Activated naive CD8-positive, alpha-beta T cell treated with anti-CD3 and anti-CD28 coated beads, Interleukin-2, amount 50 U/mL, for 16 hours (primary cell): ENCODE measurements around the gene RAPGEF3.
A peak's percentile ranks its signal among the peaks of the same experiment; 100 is the strongest.

Experiments
- DNase-seq: peaks from one replicate; pipeline ENCODE4 v3.0.0-alpha.2; 2020; ENCODE audit warnings: low read depth, low spot score

Gene RAPGEF3

GRCh38 chr12:47755655-47756562 is 2.8 kb downstream of the RAPGEF3 start:
- DNase-seq = no peak

- no peak for DNase-seq
These were observed 3.8 kb downstream of the RAPGEF3 start for GRCh38 chr12:47754881-47755280.

GRCh38 chr12:47754126-47754525 is 4.6 kb downstream of the RAPGEF3 start:
- DNase-seq = no peak

DNA sequence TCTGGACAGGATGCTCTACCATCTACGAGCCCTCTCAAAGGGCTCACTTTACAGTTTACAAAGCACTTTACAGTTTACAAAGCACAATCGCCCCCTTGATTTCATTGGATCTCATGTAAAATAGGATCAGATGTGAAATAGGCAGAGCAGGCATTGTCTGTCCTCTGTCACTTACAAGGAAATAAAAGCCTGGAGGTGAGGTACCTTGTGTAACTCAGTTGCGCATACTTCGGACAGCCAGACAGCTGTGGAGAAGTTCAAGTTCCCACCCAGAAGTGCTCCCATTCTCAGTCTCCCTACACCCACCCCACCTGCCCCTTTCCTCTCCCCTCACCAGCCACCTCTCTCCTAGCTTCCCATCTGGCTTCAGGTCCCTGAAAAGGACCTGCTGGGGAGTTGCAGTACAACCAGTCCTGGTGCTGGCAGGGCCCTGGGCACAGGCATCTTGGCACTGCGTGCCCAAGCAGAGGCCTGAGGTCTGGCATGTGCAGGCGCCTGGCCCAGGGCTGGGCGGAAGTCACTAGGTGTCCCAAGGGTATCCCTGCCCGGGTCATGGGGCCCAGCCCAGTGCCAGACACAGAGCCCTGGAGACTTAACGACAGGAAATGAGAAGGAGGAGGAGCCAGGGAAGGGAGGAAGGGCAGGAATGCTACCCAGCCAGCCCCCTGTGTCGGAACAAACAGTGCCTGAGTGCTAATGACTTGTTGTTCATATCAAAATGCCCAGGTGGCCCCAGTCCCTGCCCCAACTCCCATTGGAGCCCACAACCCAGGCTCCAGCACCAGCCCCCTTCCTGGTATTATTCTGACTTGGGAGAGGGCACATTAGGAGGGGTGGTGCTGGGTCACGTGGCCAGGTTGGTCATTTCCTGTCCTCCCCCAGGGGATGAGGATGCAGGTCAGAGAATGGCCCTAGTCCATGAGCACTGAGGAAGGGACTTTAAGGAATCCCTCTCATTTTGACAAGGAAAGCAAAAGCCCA is 5.4 kb downstream of the RAPGEF3 start:
- no peak for DNase-seq

- DNase-seq = no peak
These were observed 6.1 kb downstream of the RAPGEF3 start for GRCh38 chr12:47752552-47752951.

DNA sequence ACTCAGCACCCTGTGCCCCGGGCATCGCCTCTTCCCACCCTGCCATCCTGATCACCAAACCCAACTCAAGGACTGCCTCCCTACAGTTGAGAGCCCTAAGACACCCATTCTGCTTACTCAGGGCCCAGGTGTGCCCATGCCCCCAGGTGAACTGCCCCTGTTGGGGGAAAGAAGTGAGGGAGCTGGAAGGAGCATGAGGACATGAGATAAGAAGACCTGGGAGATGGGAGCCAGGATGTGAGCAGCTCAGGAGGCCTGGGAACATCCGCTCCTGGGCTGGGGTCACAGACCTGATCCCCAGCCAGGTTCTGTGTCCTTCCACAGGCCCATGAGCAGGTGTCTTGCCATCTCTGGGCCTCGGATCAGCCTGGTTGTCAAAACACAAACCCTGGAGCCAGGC is 6.6 kb downstream of the RAPGEF3 start:
- DNase-seq = no peak

DNA sequence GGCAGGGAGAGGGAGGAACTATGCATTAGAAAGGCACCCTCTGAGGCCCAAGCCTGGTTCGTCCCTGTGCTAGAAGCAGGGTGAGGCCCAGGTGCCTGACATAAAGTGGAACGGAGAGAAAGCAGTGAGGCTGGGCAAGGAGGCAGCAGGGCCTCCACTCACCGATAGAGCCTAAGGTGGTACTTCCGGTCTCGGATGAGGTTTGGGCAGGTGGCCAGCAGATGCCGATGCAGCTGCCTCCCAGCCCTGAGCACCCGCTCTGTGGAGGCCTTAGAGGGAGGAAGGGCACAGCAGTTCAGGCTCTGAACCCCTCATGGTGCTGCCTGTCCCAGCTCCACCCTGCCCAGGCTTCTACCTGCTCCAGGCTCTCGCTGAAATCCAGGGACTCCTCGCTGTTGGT is 7.1 kb downstream of the RAPGEF3 start:
- DNase-seq = no peak

DNA sequence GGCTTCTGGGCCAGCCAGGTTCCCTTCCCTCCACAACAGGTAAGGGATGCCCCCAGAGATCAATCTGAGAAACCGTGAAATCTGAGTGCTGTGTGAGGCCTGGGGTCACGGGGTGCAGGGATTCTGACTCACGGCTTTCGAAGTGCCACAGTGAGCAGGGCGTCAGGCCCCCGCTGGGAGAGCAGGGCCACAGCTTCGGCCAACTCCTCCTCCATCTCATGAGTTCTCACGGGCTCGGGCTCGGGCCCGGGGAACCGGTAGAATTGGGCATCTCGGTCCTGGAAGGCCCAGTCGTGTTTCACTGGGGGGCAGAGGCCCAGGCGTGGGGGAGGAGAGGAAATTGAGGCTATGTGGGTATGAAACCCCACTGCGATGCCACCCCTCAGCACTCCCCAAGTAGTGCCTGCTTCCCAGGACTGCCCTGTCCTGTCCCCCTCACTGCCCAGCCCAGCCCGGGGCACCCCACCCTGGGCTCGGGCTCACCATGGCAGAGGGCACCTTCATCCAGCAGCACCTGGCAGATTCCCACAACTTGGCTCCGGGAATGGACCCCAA is 7.7 kb downstream of the RAPGEF3 start:
- DNase-seq = no peak

- DNase-seq = no peak
These were observed 8.4 kb downstream of the RAPGEF3 start for GRCh38 chr12:47750229-47750798.

GRCh38 chr12:47748899-47749298 is 9.8 kb downstream of the RAPGEF3 start:
- no peak for DNase-seq

DNA sequence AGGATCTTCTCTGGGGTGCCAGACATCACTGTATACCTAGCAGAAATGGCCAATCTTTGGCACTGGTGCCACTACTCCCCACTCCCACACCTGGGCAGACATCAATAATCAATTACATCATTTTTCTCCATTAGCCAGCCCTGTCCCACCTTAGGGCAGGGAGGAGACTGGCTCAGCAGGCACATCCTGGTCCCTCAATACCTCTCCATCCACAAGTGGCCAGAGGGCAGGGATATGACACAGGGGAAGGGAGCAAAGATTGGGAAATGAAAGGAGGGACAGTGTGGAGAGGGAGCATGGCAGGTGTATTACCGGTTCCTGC is 10.2 kb downstream of the RAPGEF3 start:
- DNase-seq = no peak

DNA sequence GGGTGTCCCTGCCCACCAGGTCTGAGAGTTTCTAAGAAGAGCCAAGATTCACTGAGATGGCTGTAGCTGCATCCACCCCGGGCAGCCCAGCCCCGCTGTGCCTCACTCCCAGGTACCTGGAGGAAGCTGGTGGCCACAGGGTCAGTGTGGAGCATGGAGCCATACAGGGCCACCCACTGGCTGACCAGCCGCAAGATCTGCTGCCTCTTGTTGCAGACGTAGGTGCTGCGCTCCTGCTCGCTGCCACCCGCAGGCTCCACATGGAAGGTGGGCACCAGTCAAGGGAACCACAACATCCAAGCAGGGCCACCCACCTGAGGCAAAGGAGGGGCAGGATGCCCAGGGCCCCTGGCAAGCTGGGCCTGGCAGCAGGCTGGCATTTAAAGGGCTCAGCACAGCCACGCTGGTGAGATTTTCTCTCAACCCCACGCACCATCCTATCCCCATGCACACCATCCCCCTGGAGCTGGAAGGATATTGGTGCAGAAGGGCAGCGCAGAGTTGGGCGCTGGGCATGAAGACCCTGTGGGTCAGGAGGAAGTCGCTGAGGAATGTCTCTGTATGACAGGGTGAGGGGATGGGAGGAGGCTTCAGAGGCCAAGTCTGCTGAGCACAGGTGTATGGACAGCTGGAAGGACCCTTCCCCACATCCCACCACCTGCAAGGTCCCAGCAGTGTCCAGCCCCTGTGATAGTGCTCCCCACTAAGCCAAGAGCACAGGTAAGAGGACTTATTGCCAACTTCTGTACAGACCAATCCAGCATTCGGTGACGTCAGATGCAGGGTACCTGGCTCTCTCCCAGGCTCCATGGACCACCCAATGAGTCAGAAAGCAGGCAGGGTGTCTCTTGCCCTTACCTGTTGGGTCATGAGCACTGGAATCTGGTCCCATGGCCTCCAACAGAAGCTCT is 10.8 kb downstream of the RAPGEF3 start:
- DNase-seq = no peak

- DNase-seq = no peak
These were observed 11.6 kb downstream of the RAPGEF3 start for GRCh38 chr12:47747126-47747525.

GRCh38 chr12:47746523-47746922 is 12.2 kb downstream of the RAPGEF3 start:
- no peak for DNase-seq

GRCh38 chr12:47746073-47746472 is 12.6 kb downstream of the RAPGEF3 start:
- no peak for DNase-seq

DNA sequence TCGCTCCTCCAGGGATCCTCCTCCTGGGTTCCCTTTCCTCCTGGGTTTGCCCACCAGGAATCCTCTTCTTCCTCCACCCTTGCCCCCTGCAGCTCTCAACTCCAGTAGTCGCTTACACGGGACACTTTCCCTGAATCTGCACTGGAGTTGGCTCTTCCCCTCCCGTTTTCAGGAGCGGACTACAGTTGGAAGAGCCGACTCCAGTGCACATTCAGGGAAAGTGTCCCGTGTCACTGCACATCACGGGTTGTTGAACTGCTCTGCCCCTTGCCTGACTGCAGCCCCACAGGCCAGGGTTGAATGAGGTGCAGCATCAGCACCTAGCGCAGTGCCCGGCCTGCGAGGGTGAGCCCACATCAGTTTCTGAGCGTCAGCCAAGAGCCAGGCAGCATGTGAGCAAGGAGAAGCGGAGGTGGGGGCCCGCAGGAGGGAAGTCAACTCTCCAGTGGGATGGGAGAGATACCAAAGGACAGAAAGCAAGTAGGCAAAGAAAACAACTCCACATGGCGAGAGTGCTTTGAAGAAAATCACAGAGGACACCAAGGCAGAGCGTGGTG is 13.1 kb downstream of the RAPGEF3 start:
- no peak for DNase-seq

DNA sequence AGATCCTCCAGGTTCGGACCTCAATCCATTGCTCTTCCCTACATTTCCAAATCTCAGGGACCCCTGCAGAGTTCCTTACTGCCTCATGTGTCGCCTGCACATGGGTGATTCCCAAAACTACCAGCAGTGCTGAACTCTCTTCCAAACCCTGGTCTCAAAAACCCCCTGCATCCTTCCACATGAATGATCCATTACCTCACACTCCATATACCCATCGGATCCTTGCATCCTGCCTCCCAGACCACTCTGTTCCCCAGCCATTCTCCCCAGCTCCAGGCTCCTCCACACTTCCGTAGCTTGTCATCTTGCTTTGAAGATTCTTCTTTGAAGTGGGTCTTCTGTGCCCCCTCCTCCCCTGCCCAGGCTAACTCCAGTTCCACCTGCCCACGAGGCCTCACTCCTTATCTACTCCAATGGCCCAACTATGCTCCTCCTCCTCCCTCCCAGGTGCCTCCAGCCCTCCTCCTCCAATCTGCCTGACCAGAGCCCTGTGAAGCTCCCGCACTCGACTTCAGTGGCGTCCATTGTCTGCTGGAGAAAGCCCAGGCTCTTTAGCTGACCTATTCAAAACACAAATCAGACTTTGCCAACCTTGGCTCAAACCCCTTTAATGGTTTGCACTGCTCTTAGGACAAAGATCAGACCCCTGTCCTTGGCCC is 13.8 kb downstream of the RAPGEF3 start:
- DNase-seq = no peak

DNA sequence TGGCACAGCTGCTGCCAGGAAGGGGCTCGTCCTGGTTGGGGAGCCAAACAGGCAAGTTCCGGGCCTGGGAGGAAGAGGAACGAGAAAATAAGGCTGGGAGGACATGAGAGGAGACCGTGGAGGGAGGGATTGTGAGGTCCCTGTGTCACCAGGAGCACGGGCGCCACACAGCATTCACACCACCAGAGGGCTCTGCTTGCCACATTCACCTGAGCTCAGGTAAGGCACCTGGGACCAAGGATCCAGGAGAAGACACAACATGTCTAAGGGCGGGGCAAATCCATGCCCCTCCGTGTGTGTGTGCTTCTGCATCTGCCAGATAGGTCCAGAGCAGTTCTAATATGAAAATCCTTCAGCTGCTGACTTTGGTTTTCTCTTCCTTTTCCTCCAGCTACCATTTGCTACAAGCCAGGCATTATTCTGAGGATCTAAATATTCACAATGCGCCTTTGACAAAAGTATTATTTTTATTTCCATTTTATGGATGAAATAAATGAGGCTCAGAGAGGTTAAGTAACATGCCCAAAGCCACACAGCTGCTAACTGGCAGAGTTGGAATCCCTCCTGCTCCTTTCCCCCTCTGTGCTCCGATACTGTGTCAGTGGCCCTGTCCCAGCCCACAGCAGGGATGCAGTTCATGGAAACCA is 14.6 kb downstream of the RAPGEF3 start:
- peak; percentile 23 for DNase-seq

DNA sequence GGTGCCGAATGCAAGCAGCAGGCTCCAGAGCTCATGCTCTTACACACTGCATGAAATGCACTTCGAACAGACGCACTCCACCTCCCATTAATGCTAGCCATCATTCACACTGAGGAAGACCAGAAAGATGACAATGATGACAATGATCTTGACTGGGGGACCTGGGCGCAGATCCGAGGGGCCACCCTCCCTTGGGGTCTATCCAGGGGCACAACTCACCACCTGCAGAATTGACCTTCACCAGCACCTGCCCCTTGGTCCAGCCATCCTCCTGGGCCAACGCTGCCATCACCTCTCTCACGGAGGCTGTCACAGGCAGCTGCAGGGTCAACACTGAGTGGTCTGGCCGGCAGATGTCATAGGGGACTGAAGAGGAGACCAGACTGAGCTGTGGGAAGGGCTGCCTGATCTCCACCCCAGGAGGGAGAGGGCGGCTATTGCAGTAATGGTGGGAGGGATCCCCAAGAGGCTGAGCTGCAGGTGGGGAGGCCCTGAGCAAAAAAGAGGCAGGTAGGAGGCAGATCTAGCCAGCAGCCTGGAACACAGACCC is 15.3 kb downstream of the RAPGEF3 start:
- DNase-seq = no peak
